ENCODE data around the gene KLHL15.

GRCh38 chrX:23993012-23993633 lies 33.9 kb downstream of the KLHL15 start:
- TF ChIP-seq EZH2 (IDR thresholded peaks at IDR 0.05; ENCODE audit: borderline replicate concordance) = no peak
- no peak for TF ChIP-seq CTCF (IDR thresholded peaks at IDR 0.05; ENCODE audit: poor library complexity)

Data from hepatocyte (in vitro differentiated cells).